ENCODE data around the gene SVEP1. TPM values are rescaled to one million over a fixed set of nuclear protein-coding genes. Genes with fewer than 3 reads are reported as not detected.

SVEP1 gene
- total RNA-seq, 4 donors from 2014 or later: 13.9 to 26.8 (median 17.4) TPM

DNA sequence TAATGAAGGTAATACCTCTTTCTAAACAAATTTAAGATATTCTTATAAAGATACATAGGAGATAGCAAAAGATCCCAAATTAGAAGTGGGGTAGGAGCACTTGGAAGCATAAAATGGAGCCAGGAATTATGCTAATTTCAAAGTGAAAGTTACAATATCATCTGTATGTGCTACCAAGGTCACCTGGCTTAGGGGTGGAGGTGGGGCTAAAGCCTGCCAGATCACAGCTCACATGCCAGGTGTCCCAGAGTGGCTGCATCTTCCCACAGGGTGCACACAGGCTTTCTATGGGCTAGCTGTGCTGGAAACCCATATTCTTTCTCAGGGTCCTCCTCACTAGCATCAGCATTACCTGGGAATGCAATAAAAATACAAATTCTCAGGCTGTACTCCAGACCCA, 123.7 kb downstream of the SVEP1 start:
- Histone ChIP-seq H3K9me3 (no peaks in the 10 kb centered on the region), H3K4me1 (no peaks in the 10 kb centered on the region), H3K27me3 (no peaks in the 10 kb centered on the region), H3K36me3 (no peaks in the 10 kb centered on the region), H3K27ac (no peak overlapping the region), H3K4me3 (no peak overlapping the region)
- in situ Hi-C loops (cut with MboI; ENCODE audit: low pct_ligation_motif_present in 1 of 4, low pct_unique_long_range_greater_than_20kb in 1 of 4, low sequenced_read_pairs in 3 of 4) (no loop called here), intact Hi-C loops (cut with DNase I; ENCODE audit: low total_unique reads) (no loop called here)
- TF ChIP-seq POLR2A (IDR thresholded peaks at IDR 0.05): no peak
- TF ChIP-seq CTCF (IDR thresholded peaks at IDR 0.05): no peak
- no peak for TF ChIP-seq EP300 (IDR thresholded peaks at IDR 0.05; ENCODE audit: low read depth)
- no peak for TF ChIP-seq POLR2AphosphoS5 (IDR thresholded peaks at IDR 0.05)
- DNase-seq: no peak

DNA sequence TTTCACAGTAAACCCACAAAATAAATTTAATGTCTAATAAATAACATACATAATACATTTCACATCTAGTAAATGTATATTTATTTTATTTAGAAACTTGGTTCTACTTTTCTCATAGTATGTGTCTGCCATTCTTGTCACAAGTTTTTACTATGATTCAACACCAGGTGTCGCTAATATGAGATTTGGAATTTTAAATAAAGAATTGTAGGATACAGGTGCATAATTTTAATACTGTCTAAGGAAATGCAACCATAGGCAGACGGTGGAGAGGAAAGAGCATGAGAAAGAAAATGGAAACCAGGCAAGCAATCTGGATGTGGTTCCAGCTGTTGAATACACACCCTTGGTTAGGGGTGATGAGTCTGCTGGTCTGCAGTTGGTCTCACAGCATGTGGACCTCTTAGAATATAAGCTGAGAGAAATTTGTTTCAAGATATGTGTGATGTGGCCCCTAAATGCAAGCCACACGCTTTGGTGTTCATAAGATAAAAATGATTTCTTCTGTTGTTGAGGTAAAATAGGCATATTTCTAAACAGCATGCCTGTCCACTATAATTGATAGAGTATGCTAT, 127.2 kb downstream of the SVEP1 start:
- H3K27me3 ChIP-seq: no peaks in the 10 kb centered on the region
- DNase-seq: no peak
- H3K4me3 ChIP-seq: no peak overlapping the region
- H3K9me3 ChIP-seq: no peaks in the 10 kb centered on the region
- TF ChIP-seq POLR2AphosphoS5 (IDR thresholded peaks at IDR 0.05): no peak
- peak; percentile 23 to 44 (median 33) for TF ChIP-seq CTCF (IDR thresholded peaks at IDR 0.05)
- H3K36me3 ChIP-seq: no peaks in the 10 kb centered on the region
- H3K27ac ChIP-seq: no peak overlapping the region
- no peaks in the 10 kb centered on the region for H3K4me1 ChIP-seq
- intact Hi-C loops (cut with DNase I; ENCODE audit: low total_unique reads): no loop called here
- 28 to 29% methylated on average over 3 of the region's 3 CpGs for WGBS, 2 donors (ENCODE audit: low coverage in 1 of 2)
- in situ Hi-C loops (cut with MboI; ENCODE audit: low pct_ligation_motif_present in 1 of 4, low pct_unique_long_range_greater_than_20kb in 1 of 4, low sequenced_read_pairs in 3 of 4): no loop called here

- Histone ChIP-seq H3K27me3 (no peaks in the 10 kb centered on the region), H3K27ac (no peak overlapping the region), H3K4me1 (no peaks in the 10 kb centered on the region), H3K4me3 (no peak overlapping the region), H3K36me3 (no peaks in the 10 kb centered on the region), H3K9me3 (no peaks in the 10 kb centered on the region)
- TF ChIP-seq CTCF (IDR thresholded peaks at IDR 0.05): no peak
- no peak for TF ChIP-seq POLR2AphosphoS5 (IDR thresholded peaks at IDR 0.05)
- TF ChIP-seq POLR2A (IDR thresholded peaks at IDR 0.05): no peak
- TF ChIP-seq EP300 (IDR thresholded peaks at IDR 0.05; ENCODE audit: low read depth): no peak
- intact Hi-C loops (cut with DNase I; ENCODE audit: low total_unique reads): no loop called here
- DNase-seq: no peak
- in situ Hi-C loops (cut with MboI; ENCODE audit: low pct_ligation_motif_present in 1 of 4, low pct_unique_long_range_greater_than_20kb in 1 of 4, low sequenced_read_pairs in 3 of 4): no loop called here
- 49 to 55% methylated on average over 2 of the region's 2 CpGs for WGBS, 2 donors (ENCODE audit: low coverage in 1 of 2)
Observed at GRCh38 chr9:110451726-110452125, 127.8 kb downstream of the SVEP1 start.

GRCh38 chr9:110447476-110447875, 132.1 kb downstream of the SVEP1 start:
- Histone ChIP-seq H3K27me3 (no peaks in the 10 kb centered on the region), H3K27ac (no peak overlapping the region), H3K36me3 (no peaks in the 10 kb centered on the region), H3K4me3 (no peak overlapping the region), H3K4me1 (no peaks in the 10 kb centered on the region), H3K9me3 (no peaks in the 10 kb centered on the region)
- TF ChIP-seq EP300 (IDR thresholded peaks at IDR 0.05; ENCODE audit: low read depth) (no peak), POLR2AphosphoS5 (IDR thresholded peaks at IDR 0.05) (no peak), POLR2A (IDR thresholded peaks at IDR 0.05) (no peak), CTCF (IDR thresholded peaks at IDR 0.05) (no peak)
- intact Hi-C loops (cut with DNase I; ENCODE audit: low total_unique reads) (no loop called here), in situ Hi-C loops (cut with MboI; ENCODE audit: low pct_ligation_motif_present in 1 of 4, low pct_unique_long_range_greater_than_20kb in 1 of 4, low sequenced_read_pairs in 3 of 4) (loop anchor here in 2 of 4 donors (25.0 kb wide), 1 partner anchor 165 kb away; no protein-coding TSS in a partner anchor)
- no peak for DNase-seq
